ENCODE data around the gene OCA2. TPM values are rescaled to one million over a fixed set of nuclear protein-coding genes. Genes with fewer than 3 reads are reported as not detected.

Gene OCA2
- total RNA-seq, 1 experiment from 2014 or later, result not detected

- H3K27me3 Mint-ChIP-seq (ENCODE audit: insufficient read depth, unreplicated experiment), result no peaks in the 10 kb centered on the region
- H3K4me3 Mint-ChIP-seq (ENCODE audit: unreplicated experiment), result no peak overlapping the region
- POLR2A ChIA-PET, result no interaction called here
- CTCF ChIA-PET, result no interaction called here
- no peaks in the 10 kb centered on the region for H3K4me1 Mint-ChIP-seq (ENCODE audit: insufficient read depth, unreplicated experiment)
- intact Hi-C loops (cut with micrococcal nuclease), result no loop called here
- TF ChIP-seq CTCF (IDR thresholded peaks at IDR 0.05; ENCODE audit: unreplicated experiment), result no peak
- no peaks in the 10 kb centered on the region for H3K36me3 Mint-ChIP-seq (ENCODE audit: insufficient read depth, unreplicated experiment)
- DNase-seq (ENCODE audit: unreplicated experiment), result no peak
- H3K27ac Mint-ChIP-seq (ENCODE audit: low read depth, unreplicated experiment), result no peak overlapping the region
- H3K9me3 Mint-ChIP-seq (ENCODE audit: unreplicated experiment), result peaks cover 32% of the 10 kb centered on the region
- BruUV-seq (replicated peaks), result no TSS peak
Observed at GRCh38 chr15:28049581-28049980, 49.5 kb downstream of the OCA2 start.

GRCh38 chr15:28047277-28047676 is 51.8 kb downstream of the OCA2 start:
- Mint-ChIP-seq H3K9me3 (ENCODE audit: unreplicated experiment) (peaks cover 35% of the 10 kb centered on the region), H3K27ac (ENCODE audit: low read depth, unreplicated experiment) (no peak overlapping the region), H3K4me1 (ENCODE audit: insufficient read depth, unreplicated experiment) (no peaks in the 10 kb centered on the region), H3K4me3 (ENCODE audit: unreplicated experiment) (no peak overlapping the region), H3K36me3 (ENCODE audit: insufficient read depth, unreplicated experiment) (no peaks in the 10 kb centered on the region), H3K27me3 (ENCODE audit: insufficient read depth, unreplicated experiment) (no peaks in the 10 kb centered on the region)
- DNase-seq (ENCODE audit: unreplicated experiment), result no peak
- ChIA-PET POLR2A (no interaction called here), CTCF (no interaction called here)
- TF ChIP-seq CTCF (IDR thresholded peaks at IDR 0.05; ENCODE audit: unreplicated experiment), result no peak
- intact Hi-C loops (cut with micrococcal nuclease), result no loop called here
- no TSS peak for BruUV-seq (replicated peaks)

DNA sequence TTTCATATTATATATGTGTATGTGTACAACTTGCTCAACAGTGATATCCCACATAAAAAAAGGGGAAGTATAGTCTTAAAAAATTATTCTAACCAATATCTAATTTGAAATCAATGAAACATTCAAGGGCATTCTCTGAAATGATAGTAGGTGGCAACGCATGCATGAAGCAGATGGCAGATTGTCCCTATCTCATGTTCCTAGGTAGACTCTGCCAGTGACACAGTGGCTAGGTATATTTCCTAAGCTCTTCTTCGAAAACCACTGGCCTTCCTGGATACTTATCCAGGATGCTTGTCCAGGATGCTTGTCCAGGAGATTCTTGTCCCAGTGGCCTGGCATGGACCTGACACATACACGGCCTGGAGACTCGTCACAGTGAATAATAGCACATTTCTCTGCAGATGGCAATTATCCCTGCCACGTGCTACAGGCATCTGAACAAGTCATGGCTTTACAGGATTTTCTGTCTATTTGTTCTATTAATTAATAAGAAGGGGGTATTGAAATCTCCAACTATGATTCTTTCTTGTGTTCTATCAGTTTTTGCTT is 54.9 kb downstream of the OCA2 start:
- BruUV-seq (replicated peaks), result no TSS peak
- no peak overlapping the region for H3K27ac Mint-ChIP-seq (ENCODE audit: low read depth, unreplicated experiment)
- ChIA-PET POLR2A (no interaction called here), CTCF (interaction anchor here (0.7 kb wide), 1 partner anchor 20 kb away, joined by 3 read pairs; no protein-coding TSS in a partner anchor)
- no peak overlapping the region for H3K4me3 Mint-ChIP-seq (ENCODE audit: unreplicated experiment)
- H3K36me3 Mint-ChIP-seq (ENCODE audit: insufficient read depth, unreplicated experiment), result no peaks in the 10 kb centered on the region
- TF ChIP-seq CTCF (IDR thresholded peaks at IDR 0.05; ENCODE audit: unreplicated experiment), result no peak
- DNase-seq (ENCODE audit: unreplicated experiment), result no peak
- no peaks in the 10 kb centered on the region for H3K4me1 Mint-ChIP-seq (ENCODE audit: insufficient read depth, unreplicated experiment)
- no peaks in the 10 kb centered on the region for H3K27me3 Mint-ChIP-seq (ENCODE audit: insufficient read depth, unreplicated experiment)
- H3K9me3 Mint-ChIP-seq (ENCODE audit: unreplicated experiment), result peaks cover 47% of the 10 kb centered on the region
- intact Hi-C loops (cut with micrococcal nuclease), result no loop called here

- TF ChIP-seq CTCF (IDR thresholded peaks at IDR 0.05; ENCODE audit: unreplicated experiment), result no peak
- ChIA-PET CTCF (interaction anchor here (0.6 kb wide), 1 partner anchor 42 kb away, joined by 3 read pairs; no protein-coding TSS in a partner anchor), POLR2A (no interaction called here)
- no peaks in the 10 kb centered on the region for H3K27me3 Mint-ChIP-seq (ENCODE audit: insufficient read depth, unreplicated experiment)
- intact Hi-C loops (cut with micrococcal nuclease), result no loop called here
- no peaks in the 10 kb centered on the region for H3K36me3 Mint-ChIP-seq (ENCODE audit: insufficient read depth, unreplicated experiment)
- no peak overlapping the region for H3K4me3 Mint-ChIP-seq (ENCODE audit: unreplicated experiment)
- peaks cover 52% of the 10 kb centered on the region for H3K9me3 Mint-ChIP-seq (ENCODE audit: unreplicated experiment)
- no peaks in the 10 kb centered on the region for H3K4me1 Mint-ChIP-seq (ENCODE audit: insufficient read depth, unreplicated experiment)
- no peak for DNase-seq (ENCODE audit: unreplicated experiment)
- H3K27ac Mint-ChIP-seq (ENCODE audit: low read depth, unreplicated experiment), result no peak overlapping the region
- BruUV-seq (replicated peaks), result no TSS peak
Observed at GRCh38 chr15:28043691-28044091, 55.4 kb downstream of the OCA2 start.
